NCI-H82 treated with DMSO at 0.1 percent for 48 hours (cell line): Measurements from ENCODE around the gene ADAMTSL3.
"Not testable (repeated sequence)": the region's sequence is repeated elsewhere in the genome, so short reads cannot be mapped to it uniquely, and the experiment has no call there.

ENCODE experiments used
- DNase-seq: peaks from one replicate; lab custom pipeline; 2025; ENCODE audit not compliant: unreplicated experiment; lab: John Stamatoyannopoulos, UW

Gene ADAMTSL3

GRCh38 chr15:84078038-84078437 lies 424.1 kb downstream of the ADAMTSL3 start:
- DNase-seq: not testable (repeated sequence)

- DNase-seq: not testable (repeated sequence)
Observed at GRCh38 chr15:84079325-84079884, 425.5 kb downstream of the ADAMTSL3 start.

GRCh38 chr15:84079885-84080777 lies 426.2 kb downstream of the ADAMTSL3 start:
- no peak for DNase-seq

- not testable (repeated sequence) for DNase-seq
Observed at GRCh38 chr15:84080778-84081084, 426.8 kb downstream of the ADAMTSL3 start.

- DNase-seq: no peak
Observed at GRCh38 chr15:84081391-84082168, 427.7 kb downstream of the ADAMTSL3 start.

GRCh38 chr15:84082739-84083138 lies 428.8 kb downstream of the ADAMTSL3 start:
- DNase-seq: no peak

GRCh38 chr15:84086071-84086470 lies 432.1 kb downstream of the ADAMTSL3 start:
- not testable (repeated sequence) for DNase-seq
